Measurements from ENCODE around the gene ST8SIA6. TPM values are rescaled to one million over a fixed set of nuclear protein-coding genes. Genes with fewer than 3 reads are reported as not detected.

ST8SIA6 gene
- total and polyA plus RNA-seq, 10 of the 15 experiments (the other 5 are each of a cell fraction or from before 2014, with no cell fraction given): 0.22 TPM; not detected in 9

DNA sequence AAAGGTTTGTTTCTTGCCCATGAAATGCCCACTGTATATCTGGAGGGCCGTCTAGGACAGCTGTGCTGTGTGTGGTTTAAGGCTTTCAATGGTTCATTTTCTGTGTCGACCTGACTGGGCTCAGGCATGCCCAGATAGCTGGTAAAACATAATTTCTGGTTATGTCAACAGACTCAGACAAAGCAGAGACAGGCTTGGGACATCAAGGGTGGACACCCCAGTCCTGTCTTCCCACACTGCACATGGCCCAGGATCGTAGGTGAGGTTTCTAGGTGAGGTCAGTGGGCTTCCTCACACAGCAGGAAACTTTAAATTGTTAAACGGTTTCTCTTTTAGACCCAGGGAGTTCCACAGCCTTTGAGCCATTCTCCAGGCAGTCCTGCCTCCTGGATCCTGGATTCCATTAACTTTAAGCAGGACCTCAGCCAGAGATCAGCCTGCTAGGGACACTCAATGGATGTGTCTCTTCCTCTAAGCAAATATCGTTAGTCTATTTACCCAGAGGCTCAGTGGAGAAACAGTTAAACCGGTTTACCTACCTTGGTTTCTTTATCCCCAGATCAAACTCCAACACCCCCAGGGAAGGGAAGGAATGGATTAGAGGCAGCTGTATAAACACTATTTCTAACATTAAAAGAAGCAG is 66.4 kb downstream of the ST8SIA6 start:
- ChIA-PET CTCF (interaction anchor here (1.3 kb wide), 2 partner anchors 12 kb away, joined by 4 to 5 read pairs; no protein-coding TSS in a partner anchor), RAD21 (ENCODE audit: unreplicated experiment) (no interaction called here)
- TF ChIP-seq CREM (IDR thresholded peaks at IDR 0.05; ENCODE audit: low read depth): no peak
- TF ChIP-seq RUNX3 (IDR thresholded peaks at IDR 0.05; ENCODE audit: low read length): no peak
- no peak for TF ChIP-seq ZNF274 (IDR thresholded peaks at IDR 0.05; ENCODE audit: insufficient read depth, insufficient read length)
- no peak for TF ChIP-seq IKZF1 (conservative IDR thresholded peaks at IDR 0.05)
- TF ChIP-seq FOS (IDR thresholded peaks at IDR 0.05; ENCODE audit: borderline replicate concordance, extremely low read depth, insufficient read length): no peak
- TF ChIP-seq, protein P1, sequence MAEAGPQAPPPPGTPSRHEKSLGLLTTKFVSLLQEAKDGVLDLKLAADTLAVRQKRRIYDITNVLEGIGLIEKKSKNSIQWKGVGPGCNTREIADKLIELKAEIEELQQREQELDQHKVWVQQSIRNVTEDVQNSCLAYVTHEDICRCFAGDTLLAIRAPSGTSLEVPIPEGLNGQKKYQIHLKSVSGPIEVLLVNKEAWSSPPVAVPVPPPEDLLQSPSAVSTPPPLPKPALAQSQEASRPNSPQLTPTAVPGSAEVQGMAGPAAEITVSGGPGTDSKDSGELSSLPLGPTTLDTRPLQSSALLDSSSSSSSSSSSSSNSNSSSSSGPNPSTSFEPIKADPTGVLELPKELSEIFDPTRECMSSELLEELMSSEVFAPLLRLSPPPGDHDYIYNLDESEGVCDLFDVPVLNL (IDR thresholded peaks at IDR 0.05; ENCODE audit: low read depth, low read length): no peak
- TF ChIP-seq, protein P2, sequence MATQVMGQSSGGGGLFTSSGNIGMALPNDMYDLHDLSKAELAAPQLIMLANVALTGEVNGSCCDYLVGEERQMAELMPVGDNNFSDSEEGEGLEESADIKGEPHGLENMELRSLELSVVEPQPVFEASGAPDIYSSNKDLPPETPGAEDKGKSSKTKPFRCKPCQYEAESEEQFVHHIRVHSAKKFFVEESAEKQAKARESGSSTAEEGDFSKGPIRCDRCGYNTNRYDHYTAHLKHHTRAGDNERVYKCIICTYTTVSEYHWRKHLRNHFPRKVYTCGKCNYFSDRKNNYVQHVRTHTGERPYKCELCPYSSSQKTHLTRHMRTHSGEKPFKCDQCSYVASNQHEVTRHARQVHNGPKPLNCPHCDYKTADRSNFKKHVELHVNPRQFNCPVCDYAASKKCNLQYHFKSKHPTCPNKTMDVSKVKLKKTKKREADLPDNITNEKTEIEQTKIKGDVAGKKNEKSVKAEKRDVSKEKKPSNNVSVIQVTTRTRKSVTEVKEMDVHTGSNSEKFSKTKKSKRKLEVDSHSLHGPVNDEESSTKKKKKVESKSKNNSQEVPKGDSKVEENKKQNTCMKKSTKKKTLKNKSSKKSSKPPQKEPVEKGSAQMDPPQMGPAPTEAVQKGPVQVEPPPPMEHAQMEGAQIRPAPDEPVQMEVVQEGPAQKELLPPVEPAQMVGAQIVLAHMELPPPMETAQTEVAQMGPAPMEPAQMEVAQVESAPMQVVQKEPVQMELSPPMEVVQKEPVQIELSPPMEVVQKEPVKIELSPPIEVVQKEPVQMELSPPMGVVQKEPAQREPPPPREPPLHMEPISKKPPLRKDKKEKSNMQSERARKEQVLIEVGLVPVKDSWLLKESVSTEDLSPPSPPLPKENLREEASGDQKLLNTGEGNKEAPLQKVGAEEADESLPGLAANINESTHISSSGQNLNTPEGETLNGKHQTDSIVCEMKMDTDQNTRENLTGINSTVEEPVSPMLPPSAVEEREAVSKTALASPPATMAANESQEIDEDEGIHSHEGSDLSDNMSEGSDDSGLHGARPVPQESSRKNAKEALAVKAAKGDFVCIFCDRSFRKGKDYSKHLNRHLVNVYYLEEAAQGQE (IDR thresholded peaks at IDR 0.05; ENCODE audit: low read depth, low read length): no peak
- no peak for TF ChIP-seq SMAD1 (IDR thresholded peaks at IDR 0.05; ENCODE audit: low read depth, partially characterized antibody)
- no peak for TF ChIP-seq SUPT20H (IDR thresholded peaks at IDR 0.05; ENCODE audit: borderline replicate concordance, control insufficient read depth, low read depth, low read length)
- no peak for TF ChIP-seq RB1 (IDR thresholded peaks at IDR 0.05; ENCODE audit: borderline replicate concordance)
- TF ChIP-seq, protein P3, sequence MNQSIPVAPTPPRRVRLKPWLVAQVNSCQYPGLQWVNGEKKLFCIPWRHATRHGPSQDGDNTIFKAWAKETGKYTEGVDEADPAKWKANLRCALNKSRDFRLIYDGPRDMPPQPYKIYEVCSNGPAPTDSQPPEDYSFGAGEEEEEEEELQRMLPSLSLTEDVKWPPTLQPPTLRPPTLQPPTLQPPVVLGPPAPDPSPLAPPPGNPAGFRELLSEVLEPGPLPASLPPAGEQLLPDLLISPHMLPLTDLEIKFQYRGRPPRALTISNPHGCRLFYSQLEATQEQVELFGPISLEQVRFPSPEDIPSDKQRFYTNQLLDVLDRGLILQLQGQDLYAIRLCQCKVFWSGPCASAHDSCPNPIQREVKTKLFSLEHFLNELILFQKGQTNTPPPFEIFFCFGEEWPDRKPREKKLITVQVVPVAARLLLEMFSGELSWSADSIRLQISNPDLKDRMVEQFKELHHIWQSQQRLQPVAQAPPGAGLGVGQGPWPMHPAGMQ (IDR thresholded peaks at IDR 0.05; ENCODE audit: borderline replicate concordance): no peak
- TF ChIP-seq HCFC1 (IDR thresholded peaks at IDR 0.05; ENCODE audit: low read length): no peak
- TF ChIP-seq MYB (IDR thresholded peaks at IDR 0.05; ENCODE audit: borderline replicate concordance, low read depth, low read length): no peak
- TF ChIP-seq CEBPB (IDR thresholded peaks at IDR 0.05; ENCODE audit: borderline replicate concordance in 1 of 2, low read depth in 2 of 2, low read length in 2 of 2): no peak
- no peak for TF ChIP-seq NBN (IDR thresholded peaks at IDR 0.05)
- TF ChIP-seq, protein P4, sequence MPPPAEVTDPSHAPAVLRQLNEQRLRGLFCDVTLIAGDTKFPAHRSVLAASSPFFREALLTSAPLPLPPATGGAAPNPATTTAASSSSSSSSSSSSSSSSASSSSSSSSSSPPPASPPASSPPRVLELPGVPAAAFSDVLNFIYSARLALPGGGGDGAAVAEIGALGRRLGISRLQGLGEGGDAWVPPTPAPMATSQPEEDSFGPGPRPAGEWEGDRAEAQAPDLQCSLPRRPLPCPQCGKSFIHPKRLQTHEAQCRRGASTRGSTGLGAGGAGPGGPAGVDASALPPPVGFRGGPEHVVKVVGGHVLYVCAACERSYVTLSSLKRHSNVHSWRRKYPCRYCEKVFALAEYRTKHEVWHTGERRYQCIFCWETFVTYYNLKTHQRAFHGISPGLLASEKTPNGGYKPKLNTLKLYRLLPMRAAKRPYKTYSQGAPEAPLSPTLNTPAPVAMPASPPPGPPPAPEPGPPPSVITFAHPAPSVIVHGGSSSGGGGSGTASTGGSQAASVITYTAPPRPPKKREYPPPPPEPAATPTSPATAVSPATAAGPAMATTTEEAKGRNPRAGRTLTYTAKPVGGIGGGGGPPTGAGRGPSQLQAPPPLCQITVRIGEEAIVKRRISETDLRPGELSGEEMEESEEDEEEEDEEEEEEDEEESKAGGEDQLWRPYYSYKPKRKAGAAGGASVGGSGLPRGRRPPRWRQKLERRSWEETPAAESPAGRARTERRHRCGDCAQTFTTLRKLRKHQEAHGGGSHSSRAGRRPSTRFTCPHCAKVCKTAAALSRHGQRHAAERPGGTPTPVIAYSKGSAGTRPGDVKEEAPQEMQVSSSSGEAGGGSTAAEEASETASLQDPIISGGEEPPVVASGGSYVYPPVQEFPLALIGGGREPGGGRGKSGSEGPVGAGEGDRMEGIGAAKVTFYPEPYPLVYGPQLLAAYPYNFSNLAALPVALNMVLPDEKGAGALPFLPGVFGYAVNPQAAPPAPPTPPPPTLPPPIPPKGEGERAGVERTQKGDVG (CRISPR knock-in tag; IDR thresholded peaks at IDR 0.05): no peak

More for the DNA sequence above, 66.4 kb downstream of the ST8SIA6 start:
- Histone ChIP-seq H4K20me1 (ENCODE audit: control insufficient read depth, insufficient read depth) (no peaks in the 10 kb centered on the region), H3K79me2 (ENCODE audit: control insufficient read depth, insufficient read depth, low read length) (no peaks in the 10 kb centered on the region), H3K9me3 (replicated peaks; ENCODE audit: control insufficient read depth, insufficient read depth, low read length) (no peaks in the 10 kb centered on the region), H3K4me1 (ENCODE audit: control insufficient read depth, insufficient read depth, low read length) (no peaks in the 10 kb centered on the region), H3K9ac (ENCODE audit: control insufficient read depth, insufficient read depth, low read length) (no peak overlapping the region), H2AFZ (ENCODE audit: control insufficient read depth, low read depth, low read length) (no peak overlapping the region), H3K4me3 (no peak overlapping the region), H3K27me3 (replicated peaks in 1 of 2; ENCODE audit: control insufficient read depth in 2 of 2, insufficient read depth in 2 of 2, low read length in 1 of 2) (no peaks in the 10 kb centered on the region), H3K27ac (ENCODE audit: control insufficient read depth, insufficient read depth) (no peak overlapping the region), H3K36me3 (ENCODE audit: control insufficient read depth in 2 of 2, insufficient read depth in 2 of 2, low read length in 1 of 2) (no peaks in the 10 kb centered on the region), H3K4me2 (ENCODE audit: control insufficient read depth, insufficient read depth) (no peak overlapping the region)
- SMC1A ChIA-PET (ENCODE audit: uncharacterized antibody, unreplicated experiment): interaction anchor here (0.7 to 1.0 kb wide), 2 partner anchors 35 to 45 kb away, joined by 3 read pairs; no protein-coding TSS in a partner anchor
- DNase-seq (ENCODE audit: low read depth, low spot score) (no peak), ATAC-seq (no peak), FAIRE-seq (no peak)
- in situ Hi-C loops (cut with MboI): no loop called here
- intact Hi-C loops (cut with micrococcal nuclease; ENCODE audit: unreplicated experiment): no loop called here
- no TSS peak for BruUV-seq (replicated peaks)
- POLR2A ChIA-PET: no interaction called here
- WGBS (ENCODE audit: insufficient coverage, insufficient replicate concordance, low lambda C conversion rate, missing lambda C conversion rate): 39% methylated on average over 6 of the region's 6 CpGs

Data from GM12878 (cell line).